ENCODE data around the gene CNTNAP2. TPM values are rescaled to one million over a fixed set of nuclear protein-coding genes. Genes with fewer than 3 reads are reported as not detected.
A peak's percentile ranks its signal among the peaks of the same experiment; 100 is the strongest.

CNTNAP2 gene
- total and polyA plus RNA-seq, 3 donors from 2014 or later = 4.3 to 6.1 (median 4.4) TPM

- H3K27ac ChIP-seq = no peak overlapping the region
- no peaks in the 10 kb centered on the region for H3K36me3 ChIP-seq (ENCODE audit: low read depth, missing control alignments)
- no peaks in the 10 kb centered on the region for H3K9me3 ChIP-seq
- intact Hi-C loops (cut with DNase I; ENCODE audit: low total_unique reads) = no loop called here
- no peaks in the 10 kb centered on the region for H3K27me3 ChIP-seq
- no peak for DNase-seq
- no peak overlapping the region for H3K4me3 ChIP-seq
- TF ChIP-seq CTCF (IDR thresholded peaks at IDR 0.05) (no peak), POLR2A (IDR thresholded peaks at IDR 0.05) (no peak)
- H3K4me1 ChIP-seq = no peaks in the 10 kb centered on the region
- WGBS, 2 donors = 69 to 74% methylated on average over 6 of the region's 6 CpGs
These were observed 32.5 kb upstream of the CNTNAP2 start for GRCh38 chr7:146084086-146084485.

- intact Hi-C loops (cut with DNase I; ENCODE audit: low total_unique reads) = no loop called here
These were observed 26.5 kb upstream of the CNTNAP2 start for GRCh38 chr7:146090023-146090645.

GRCh38 chr7:146094356-146094755, 22.2 kb upstream of the CNTNAP2 start:
- Histone ChIP-seq H3K36me3 (ENCODE audit: low read depth, missing control alignments) (no peaks in the 10 kb centered on the region), H3K9me3 (no peaks in the 10 kb centered on the region), H3K4me3 (no peak overlapping the region), H3K27ac (no peak overlapping the region), H3K27me3 (no peaks in the 10 kb centered on the region), H3K4me1 (no peaks in the 10 kb centered on the region)
- intact Hi-C loops (cut with DNase I; ENCODE audit: low total_unique reads) = no loop called here
- no peak for DNase-seq
- no peak for TF ChIP-seq CTCF (IDR thresholded peaks at IDR 0.05)
- no peak for TF ChIP-seq POLR2A (IDR thresholded peaks at IDR 0.05)
- 47 to 61% methylated on average over 4 of the region's 4 CpGs for WGBS, 2 donors

More at GRCh38 chr7:146090023-146090645, 26.5 kb upstream of the CNTNAP2 start:
- no peak overlapping the region for H3K27ac ChIP-seq
- H3K36me3 ChIP-seq (ENCODE audit: low read depth, missing control alignments) = no peaks in the 10 kb centered on the region
- no peaks in the 10 kb centered on the region for H3K9me3 ChIP-seq
- H3K4me3 ChIP-seq = no peak overlapping the region
- TF ChIP-seq CTCF (IDR thresholded peaks at IDR 0.05) (peak; percentile 24 to 75 (median 55)), POLR2A (IDR thresholded peaks at IDR 0.05) (no peak)
- no peak for DNase-seq
- H3K27me3 ChIP-seq = no peaks in the 10 kb centered on the region
- WGBS, 2 donors = 19 to 22% methylated on average over 4 of the region's 4 CpGs
- no peaks in the 10 kb centered on the region for H3K4me1 ChIP-seq

- H3K4me1 ChIP-seq = no peaks in the 10 kb centered on the region
- TF ChIP-seq CTCF (IDR thresholded peaks at IDR 0.05) = no peak
- TF ChIP-seq POLR2A (IDR thresholded peaks at IDR 0.05) = no peak
- no peak overlapping the region for H3K27ac ChIP-seq
- H3K36me3 ChIP-seq (ENCODE audit: low read depth, missing control alignments) = no peaks in the 10 kb centered on the region
- DNase-seq = no peak
- no peaks in the 10 kb centered on the region for H3K9me3 ChIP-seq
- intact Hi-C loops (cut with DNase I; ENCODE audit: low total_unique reads) = no loop called here
- WGBS, 2 donors = 26 to 62% methylated on average over 5 of the region's 5 CpGs
- no peaks in the 10 kb centered on the region for H3K27me3 ChIP-seq
- H3K4me3 ChIP-seq = no peak overlapping the region
These were observed 19.6 kb upstream of the CNTNAP2 start for GRCh38 chr7:146096994-146097393.

GRCh38 chr7:146106319-146106718, 10.3 kb upstream of the CNTNAP2 start:
- no peaks in the 10 kb centered on the region for H3K27me3 ChIP-seq
- whole genome bisulfite sequencing, 2 donors = 60 to 65% methylated on average over 3 of the region's 3 CpGs

More at GRCh38 chr7:146106319-146106718, 10.3 kb upstream of the CNTNAP2 start:
- intact Hi-C loops (cut with DNase I; ENCODE audit: low total_unique reads) = no loop called here
- Histone ChIP-seq H3K27ac (no peak overlapping the region), H3K4me3 (no peak overlapping the region), H3K4me1 (no peaks in the 10 kb centered on the region), H3K36me3 (ENCODE audit: low read depth, missing control alignments) (no peaks in the 10 kb centered on the region), H3K9me3 (no peaks in the 10 kb centered on the region)
- TF ChIP-seq CTCF (IDR thresholded peaks at IDR 0.05) (no peak), POLR2A (IDR thresholded peaks at IDR 0.05) (no peak)
- DNase-seq = no peak

All from testis (tissue), 3 donors.